ENCODE data around the gene RRH.
"Not testable (repeated sequence)": the region's sequence is repeated elsewhere in the genome, so short reads cannot be mapped to it uniquely, and the experiment has no call there.

RRH gene

DNA sequence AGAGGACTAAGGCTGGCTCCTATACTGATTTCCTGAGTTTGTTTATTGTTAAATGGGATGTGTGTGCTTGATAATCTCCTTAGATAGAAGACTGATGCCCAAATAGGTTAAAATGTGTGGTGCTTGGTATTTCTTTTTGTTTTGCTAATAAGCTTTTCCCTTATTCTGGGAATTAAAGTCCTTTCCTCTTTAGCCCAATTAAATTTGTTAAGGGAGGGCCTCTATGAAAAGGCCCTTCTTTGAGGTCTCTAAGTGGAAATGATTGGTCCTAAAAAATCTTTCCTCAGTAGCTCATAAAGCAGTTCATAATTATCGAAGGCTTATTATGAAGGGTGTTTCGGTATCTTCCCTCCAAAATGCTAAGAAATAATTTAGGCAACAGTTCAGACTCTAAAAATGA is at the start of gene RRH:
Gene RRH (plus strand): TSS at position 301 of the 400 bp plus-strand sequence. CDS start 56 bp downstream, at position 357.
- DNase-seq: no peak

- DNase-seq: not testable (repeated sequence)
Measured at GRCh38 chr4:109782092-109782491, 45.7 kb upstream of the RRH start.

GRCh38 chr4:109786846-109787245 is 40.9 kb upstream of the RRH start:
- no peak for DNase-seq

DNA sequence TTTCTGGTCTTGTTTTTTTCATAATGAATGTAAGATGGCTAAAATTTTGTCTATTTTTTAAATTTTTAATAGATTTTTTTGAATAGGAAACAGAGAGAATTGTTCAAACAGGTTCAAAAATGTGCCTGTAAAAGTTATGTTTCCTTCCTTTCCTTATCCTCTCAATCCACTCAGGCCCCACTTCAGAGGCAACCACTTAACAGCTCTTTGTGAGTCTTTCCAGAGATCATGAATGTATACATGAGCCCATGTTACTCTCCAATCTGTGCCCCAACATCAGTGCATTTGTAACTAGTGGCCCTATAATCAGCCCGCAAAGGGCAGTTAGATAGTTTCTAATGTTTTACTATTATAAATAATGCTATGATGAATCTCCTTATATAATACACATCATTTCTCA is 40.0 kb upstream of the RRH start:
- no peak for DNase-seq

- DNase-seq: no peak
Measured at GRCh38 chr4:109795059-109795458, 32.7 kb upstream of the RRH start.

GRCh38 chr4:109798866-109799265 is 28.9 kb upstream of the RRH start:
- no peak for DNase-seq

- no peak for DNase-seq
Measured at GRCh38 chr4:109801099-109801789, 26.5 kb upstream of the RRH start.

GRCh38 chr4:109801895-109802319 is 25.9 kb upstream of the RRH start, which contains the start of gene CFI:
CFI (minus strand) TSS chr4:109801999; CDS start chr4:109801971, 28 bp downstream.
- DNase-seq: no peak

- no peak for DNase-seq
Measured at GRCh38 chr4:109803924-109804571, 23.7 kb upstream of the RRH start.

- DNase-seq: no peak
Measured at GRCh38 chr4:109809655-109810054, 18.1 kb upstream of the RRH start.

DNA sequence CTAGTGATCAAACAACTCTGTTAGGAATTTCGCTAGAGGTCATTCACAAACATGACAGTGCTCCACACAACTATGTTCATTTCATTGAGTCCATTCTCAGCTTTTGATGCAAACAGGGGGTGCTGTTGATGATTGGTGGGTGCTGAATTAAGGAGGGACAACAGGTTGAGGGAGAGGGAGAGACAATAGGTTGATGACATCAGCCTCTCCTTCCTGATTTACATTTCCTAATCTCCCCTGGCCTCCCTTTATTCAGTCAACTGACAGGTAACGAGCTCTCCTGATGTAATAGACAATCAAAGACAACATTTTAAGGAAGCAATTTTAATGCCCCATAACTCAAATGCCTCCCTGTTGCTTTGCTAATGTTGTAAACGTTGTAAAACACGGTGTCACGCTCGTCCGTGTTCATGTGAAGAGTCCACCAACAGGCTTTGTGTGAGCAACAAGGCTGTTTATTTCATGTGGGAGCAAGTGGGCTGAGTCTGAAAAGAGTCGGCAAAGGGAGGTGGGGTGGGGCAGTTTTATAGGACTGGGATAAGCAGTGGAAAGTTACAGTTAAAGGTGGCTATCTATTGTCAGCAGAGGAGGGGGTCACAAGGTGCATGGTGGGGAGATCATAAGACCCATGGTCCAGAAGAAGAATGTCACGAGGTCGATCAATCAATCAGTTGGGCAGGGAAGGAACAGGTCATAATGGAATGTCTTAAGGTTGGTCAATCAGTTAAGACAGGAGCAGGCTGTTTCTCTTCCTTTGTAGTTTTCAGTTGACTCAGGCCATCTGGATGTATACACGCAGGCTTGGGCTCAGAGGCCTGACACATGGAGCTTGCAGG is 17.0 kb upstream of the RRH start:
- DNase-seq: no peak

- DNase-seq: no peak
Measured at GRCh38 chr4:109811707-109812106, 16.1 kb upstream of the RRH start.

- peak; percentile 76 for DNase-seq
Measured at GRCh38 chr4:109815151-109816081, 12.4 kb upstream of the RRH start, which contains the start of gene GAR1. GAR1 (plus strand) TSS chr4:109815762; CDS start chr4:109816165, 403 bp downstream.

DNA sequence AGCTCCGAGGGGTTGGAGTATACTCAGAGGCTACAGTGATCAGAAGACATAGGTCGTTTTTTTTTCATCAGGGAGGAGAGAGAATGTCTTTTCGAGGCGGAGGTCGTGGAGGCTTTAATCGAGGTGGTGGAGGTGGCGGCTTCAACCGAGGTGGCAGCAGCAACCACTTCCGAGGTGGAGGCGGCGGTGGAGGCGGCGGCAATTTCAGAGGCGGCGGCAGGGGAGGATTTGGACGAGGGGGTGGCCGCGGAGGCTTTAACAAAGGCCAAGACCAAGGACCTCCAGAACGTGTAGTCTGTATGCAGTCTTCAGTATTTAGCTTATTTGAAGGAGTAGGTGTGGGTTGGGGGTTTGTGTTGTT is 11.7 kb upstream of the RRH start:
- DNase-seq: peak; percentile 21

- DNase-seq: no peak
Measured at GRCh38 chr4:109816894-109817293, 10.9 kb upstream of the RRH start.

DNA sequence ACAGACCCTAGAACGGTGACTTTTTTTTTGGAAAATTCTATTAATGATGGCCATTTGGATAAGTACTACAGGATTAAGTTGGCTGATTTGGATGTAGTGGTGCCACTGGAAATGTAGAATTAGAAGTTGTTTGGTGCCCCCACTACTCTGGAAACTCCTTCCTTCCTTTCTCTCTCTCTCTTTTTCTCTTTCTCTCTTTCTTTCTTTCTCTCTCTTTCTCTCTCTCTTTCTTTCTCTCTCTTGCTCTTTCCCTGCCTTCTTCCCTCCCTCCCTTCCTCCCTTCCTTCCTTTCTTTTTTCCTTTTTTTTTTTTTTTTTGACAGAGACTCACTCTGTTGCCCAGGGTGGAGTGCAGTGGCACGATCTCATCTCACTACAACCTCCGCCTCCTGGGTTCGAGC is 9.5 kb upstream of the RRH start:
- no peak for DNase-seq

GRCh38 chr4:109820563-109820962 is 7.2 kb upstream of the RRH start:
- no peak for DNase-seq

DNA sequence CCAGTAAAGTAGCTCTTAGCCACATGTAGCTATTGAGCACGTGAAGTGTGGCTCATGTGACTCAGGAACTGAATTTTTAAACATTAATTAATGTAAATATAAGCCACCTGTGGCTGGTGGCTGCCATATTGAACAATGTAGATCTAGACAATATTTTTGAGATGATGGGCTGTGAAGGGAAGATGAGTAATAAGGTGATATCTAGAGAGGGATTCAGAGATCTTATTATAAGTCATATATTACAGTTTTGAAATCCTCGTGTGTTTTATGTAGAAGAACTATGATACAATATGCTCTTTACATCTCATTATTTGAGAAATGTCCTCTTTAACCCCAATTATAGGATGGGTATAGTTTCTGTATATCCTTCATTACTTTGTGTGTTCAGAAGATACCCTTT is 6.6 kb upstream of the RRH start:
- DNase-seq: no peak

GRCh38 chr4:109826719-109827118 is 1.1 kb upstream of the RRH start:
- no peak for DNase-seq

DNA sequence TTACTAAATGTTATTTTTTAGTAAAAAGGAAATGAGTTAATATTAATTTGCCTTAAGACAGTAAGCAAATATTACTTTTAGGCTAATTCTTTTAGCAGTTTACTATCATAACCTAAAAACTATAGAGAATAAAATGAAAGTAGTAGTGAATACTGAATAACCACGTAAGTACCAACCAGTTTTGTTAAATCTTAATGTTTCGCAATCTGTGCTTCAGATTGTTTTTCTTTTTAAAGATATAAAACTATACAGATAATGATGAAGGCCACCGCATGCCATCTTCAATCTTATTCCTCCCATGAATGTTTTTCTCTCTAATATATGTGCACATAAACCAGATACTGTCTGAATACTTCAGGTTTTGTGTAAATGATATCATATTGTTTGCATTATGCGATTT is 6.0 kb downstream of the RRH start:
- DNase-seq: no peak

DNA sequence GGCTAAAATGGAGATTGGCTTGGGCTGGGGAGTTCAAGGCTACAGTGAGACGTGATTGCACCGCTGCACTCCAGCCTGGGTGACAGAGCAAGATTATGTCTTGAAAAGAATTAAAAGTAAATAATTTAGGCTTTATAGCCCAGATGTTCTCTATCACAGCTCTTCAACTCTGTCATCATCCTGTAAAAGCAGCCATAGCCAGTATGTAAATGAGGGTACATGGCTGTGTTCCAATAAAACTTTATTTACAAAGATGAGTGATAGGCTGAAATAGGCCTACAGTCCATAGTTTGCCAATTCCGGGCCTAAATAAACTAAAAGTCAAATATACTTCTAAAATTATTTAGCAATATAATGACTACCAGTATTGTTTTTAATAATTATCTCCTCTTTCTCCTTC is 9.2 kb downstream of the RRH start:
- no peak for DNase-seq

- no peak for DNase-seq
Measured at GRCh38 chr4:109846395-109847098, 18.8 kb downstream of the RRH start.

All from NK-92 treated with Interleukin-12 subunit alpha and Interleukin-12 subunit beta, amount 100 ng/mL, for 24 hours (cell line).